Measurements from ENCODE around the gene EFHD2. TPM values are rescaled to one million over a fixed set of nuclear protein-coding genes. Genes with fewer than 3 reads are reported as not detected.
A peak's percentile ranks its signal among the peaks of the same experiment; 100 is the strongest.
"Not testable (repeated sequence)": the region's sequence is repeated elsewhere in the genome, so short reads cannot be mapped to it uniquely, and the experiment has no call there.

EFHD2 gene
- total RNA-seq, 2 experiments from 2014 or later, result 67.6 to 69.5 TPM

DNA sequence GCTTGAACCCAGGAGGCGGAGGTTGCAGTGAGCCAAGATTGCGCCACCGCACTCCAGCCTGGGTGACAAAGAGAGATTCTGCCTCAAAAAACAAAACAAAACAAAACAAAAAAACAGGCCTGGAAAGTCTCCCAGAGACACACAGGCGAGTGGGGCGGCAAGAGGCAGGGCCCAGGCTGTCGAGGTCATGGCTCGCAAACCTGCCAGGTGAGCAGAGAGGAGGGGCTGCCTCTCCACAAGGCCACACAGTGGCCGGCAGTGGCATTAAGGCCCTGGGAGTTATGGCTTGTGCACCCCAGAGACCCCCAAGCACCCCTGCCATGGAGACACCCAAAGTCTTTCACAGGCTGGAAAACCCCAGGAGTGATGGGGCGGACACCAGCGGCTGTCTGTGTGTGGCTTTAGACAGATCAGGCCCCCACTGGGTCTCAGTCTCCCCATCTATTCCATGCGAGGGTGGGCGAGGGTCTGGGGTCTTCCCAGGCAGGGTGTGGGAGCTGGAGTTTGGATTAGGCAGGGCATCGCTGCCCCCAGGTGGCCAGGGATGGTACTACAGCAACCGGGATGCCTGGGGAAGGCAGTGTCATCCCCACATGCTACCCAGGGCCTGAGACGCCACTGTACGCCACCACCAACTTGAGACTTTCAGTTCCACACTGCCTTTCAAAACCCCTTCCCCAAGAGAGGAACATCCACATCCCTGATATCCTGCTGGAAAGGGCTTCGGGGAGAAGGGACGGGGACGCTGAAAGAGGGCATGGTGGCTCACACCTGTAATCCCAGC lies 21.3 kb downstream of the EFHD2 start:
- Mint-ChIP-seq H3K4me1 (peaks cover 3% of the 10 kb centered on the region), H3K27ac (no peak overlapping the region), H3K9me3 (no peaks in the 10 kb centered on the region), H3K27me3 (no peaks in the 10 kb centered on the region), H3K4me3 (no peak overlapping the region), H3K36me3 (ENCODE audit: low read depth) (peaks cover 8% of the 10 kb centered on the region)
- DNase-seq, result peak; percentile 70
- POLR2A ChIA-PET, result no interaction called here
- CTCF ChIA-PET, result interaction anchor here (0.6 to 2.3 kb wide), 10 partner anchors 8 to 119 kb away, joined by 3 to 19 read pairs (median 4); no protein-coding TSS in a partner anchor

DNA sequence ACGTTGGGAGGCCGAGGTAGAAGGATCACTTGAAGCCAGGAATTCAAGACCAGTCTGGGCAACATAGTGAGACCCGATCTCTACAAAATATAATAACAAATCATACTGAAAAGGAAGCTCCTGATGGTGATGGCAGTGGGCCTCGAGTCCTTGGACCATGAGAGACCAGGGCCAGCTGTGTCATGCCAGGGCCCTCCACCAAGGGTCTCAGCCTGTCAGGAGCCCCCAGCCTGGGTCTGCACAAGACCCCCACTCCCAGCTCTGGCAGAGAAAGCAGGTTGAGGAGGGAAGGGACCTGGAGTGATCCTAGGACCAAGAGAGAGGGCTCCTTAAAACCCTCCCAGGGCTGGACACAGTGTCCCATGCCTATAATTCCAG lies 21.9 kb downstream of the EFHD2 start:
- H3K36me3 Mint-ChIP-seq (ENCODE audit: low read depth), result peaks cover 2% of the 10 kb centered on the region
- no peaks in the 10 kb centered on the region for H3K9me3 Mint-ChIP-seq
- DNase-seq, result no peak
- no peaks in the 10 kb centered on the region for H3K4me1 Mint-ChIP-seq
- H3K27ac Mint-ChIP-seq, result no peak overlapping the region
- H3K4me3 Mint-ChIP-seq, result no peak overlapping the region
- no peaks in the 10 kb centered on the region for H3K27me3 Mint-ChIP-seq
- ChIA-PET POLR2A (interaction anchor here (0.5 kb wide), 1 partner anchor 15 kb away, joined by 4 read pairs; no protein-coding TSS in a partner anchor), CTCF (interaction anchor here (0.6 to 2.3 kb wide), 12 partner anchors 9 to 112 kb away, joined by 3 to 19 read pairs (median 3); no protein-coding TSS in a partner anchor)

DNA sequence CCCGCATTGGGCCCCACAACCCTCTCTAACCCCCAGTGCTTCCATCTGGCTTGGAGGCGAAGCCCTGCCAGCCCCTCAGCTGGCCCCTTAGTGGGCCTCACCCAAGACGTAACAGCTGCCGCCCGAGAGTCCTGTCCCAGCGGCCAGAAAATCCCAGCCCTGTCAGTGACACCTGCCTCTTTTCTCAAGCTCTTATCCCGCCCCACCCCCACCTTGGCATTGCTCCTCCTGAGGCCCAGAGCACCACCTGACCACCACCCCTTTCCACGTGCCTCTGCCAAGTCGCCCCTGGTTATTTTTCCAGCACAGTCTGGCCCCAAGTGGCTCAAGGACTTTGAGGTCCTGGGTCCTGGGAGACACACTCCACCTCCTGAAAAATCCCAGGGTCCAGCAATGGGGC lies 22.6 kb downstream of the EFHD2 start:
- Mint-ChIP-seq H3K9me3 (no peaks in the 10 kb centered on the region), H3K36me3 (ENCODE audit: low read depth) (peaks cover 2% of the 10 kb centered on the region), H3K4me3 (no peak overlapping the region), H3K4me1 (no peaks in the 10 kb centered on the region), H3K27me3 (no peaks in the 10 kb centered on the region), H3K27ac (no peak overlapping the region)
- ChIA-PET POLR2A (interaction anchor here (0.7 kb wide), 1 partner anchor 67 kb away, joined by 3 read pairs; no protein-coding TSS in a partner anchor), CTCF (interaction anchor here (0.6 to 2.3 kb wide), 8 partner anchors 10 to 108 kb away, joined by 3 to 19 read pairs (median 4); no protein-coding TSS in a partner anchor)
- no peak for DNase-seq

DNA sequence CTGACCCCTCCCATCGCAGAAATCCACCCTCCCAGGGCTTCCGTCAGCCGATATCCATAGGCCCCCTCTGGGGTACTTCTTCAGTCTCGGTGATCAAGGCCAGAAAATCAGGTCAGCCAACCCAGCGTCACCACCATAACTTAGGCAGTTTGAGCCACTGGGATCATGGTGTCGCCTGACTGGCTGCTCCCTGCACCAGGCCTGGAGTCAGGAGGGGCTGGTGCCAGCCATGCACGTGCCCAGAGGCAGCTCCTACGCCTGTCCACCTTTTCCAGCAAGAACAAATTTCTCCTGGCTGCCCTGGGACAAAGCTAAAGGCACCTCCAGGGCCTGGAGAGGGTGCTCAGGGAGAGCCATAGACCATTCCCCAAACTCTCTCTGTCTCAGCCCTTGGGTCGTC lies 23.8 kb downstream of the EFHD2 start:
- Mint-ChIP-seq H3K9me3 (no peaks in the 10 kb centered on the region), H3K4me1 (no peaks in the 10 kb centered on the region), H3K27me3 (no peaks in the 10 kb centered on the region), H3K4me3 (no peak overlapping the region), H3K27ac (no peak overlapping the region), H3K36me3 (ENCODE audit: low read depth) (no peaks in the 10 kb centered on the region)
- ChIA-PET POLR2A (no interaction called here), CTCF (interaction anchor here (1.9 kb wide), 1 partner anchor 9 kb away, joined by 4 read pairs; no protein-coding TSS in a partner anchor)
- no peak for DNase-seq

GRCh38 chr1:15434739-15435138 lies 25.1 kb downstream of the EFHD2 start:
- POLR2A ChIA-PET; DNase-seq; H3K4me1 Mint-ChIP-seq; H3K4me3 Mint-ChIP-seq; H3K9me3 Mint-ChIP-seq; H3K36me3 Mint-ChIP-seq (ENCODE audit: low read depth); H3K27ac Mint-ChIP-seq; H3K27me3 Mint-ChIP-seq: not testable (repeated sequence)
- CTCF ChIA-PET, result interaction anchor here (1.9 to 4.5 kb wide), 2 partner anchors 8 to 111 kb away, joined by 4 to 18 read pairs; no protein-coding TSS in a partner anchor

- POLR2A ChIA-PET, result interaction anchor here (0.6 kb wide), 1 partner anchor 32 kb away, joined by 4 read pairs; no protein-coding TSS in a partner anchor
- Mint-ChIP-seq H3K27me3 (no peaks in the 10 kb centered on the region), H3K4me3 (no peak overlapping the region), H3K9me3 (no peaks in the 10 kb centered on the region), H3K27ac (no peak overlapping the region), H3K36me3 (ENCODE audit: low read depth) (no peaks in the 10 kb centered on the region), H3K4me1 (no peaks in the 10 kb centered on the region)
- no peak for DNase-seq
- CTCF ChIA-PET, result interaction anchor here (4.5 kb wide), 1 partner anchor 112 kb away, joined by 18 read pairs; no protein-coding TSS in a partner anchor
Measured at GRCh38 chr1:15435239-15436077, 25.8 kb downstream of the EFHD2 start.

DNA sequence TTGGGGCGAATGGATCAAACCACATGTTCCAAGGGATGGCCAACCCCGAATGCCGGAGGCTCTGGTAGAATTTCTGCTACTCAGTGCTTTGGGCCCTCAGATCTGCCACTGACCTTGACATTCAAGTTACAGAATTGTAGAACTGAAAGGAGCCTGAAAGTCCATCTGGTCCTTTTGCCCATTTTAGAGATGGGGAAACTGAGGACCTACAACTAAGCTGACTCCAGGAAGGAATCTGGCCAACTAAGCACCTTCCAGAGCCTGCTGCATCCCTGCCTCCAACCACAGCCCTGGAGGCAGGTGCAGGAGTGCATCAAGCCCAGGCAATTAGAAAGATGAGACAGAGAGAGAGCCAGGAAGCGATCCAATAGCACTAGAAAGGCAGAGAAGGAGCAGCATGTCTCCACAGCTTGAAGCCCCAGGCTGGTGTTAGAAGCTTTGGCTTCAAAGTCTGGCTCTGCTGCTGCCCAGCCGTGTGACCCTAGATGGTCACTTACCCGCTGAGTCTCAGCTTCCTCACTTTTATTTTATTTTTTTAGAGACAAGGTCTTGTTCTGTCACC lies 27.3 kb downstream of the EFHD2 start:
- H3K27ac Mint-ChIP-seq, result no peak overlapping the region
- no peaks in the 10 kb centered on the region for H3K4me1 Mint-ChIP-seq
- H3K27me3 Mint-ChIP-seq, result no peaks in the 10 kb centered on the region
- POLR2A ChIA-PET, result no interaction called here
- no peaks in the 10 kb centered on the region for H3K36me3 Mint-ChIP-seq (ENCODE audit: low read depth)
- no peaks in the 10 kb centered on the region for H3K9me3 Mint-ChIP-seq
- no peak for DNase-seq
- CTCF ChIA-PET, result interaction anchor here (1.4 to 4.5 kb wide), 2 partner anchors 108 to 113 kb away, joined by 3 to 18 read pairs; no protein-coding TSS in a partner anchor
- no peak overlapping the region for H3K4me3 Mint-ChIP-seq

GRCh38 chr1:15439325-15439724 lies 29.6 kb downstream of the EFHD2 start:
- Mint-ChIP-seq H3K9me3 (no peaks in the 10 kb centered on the region), H3K27me3 (no peaks in the 10 kb centered on the region)

DNA sequence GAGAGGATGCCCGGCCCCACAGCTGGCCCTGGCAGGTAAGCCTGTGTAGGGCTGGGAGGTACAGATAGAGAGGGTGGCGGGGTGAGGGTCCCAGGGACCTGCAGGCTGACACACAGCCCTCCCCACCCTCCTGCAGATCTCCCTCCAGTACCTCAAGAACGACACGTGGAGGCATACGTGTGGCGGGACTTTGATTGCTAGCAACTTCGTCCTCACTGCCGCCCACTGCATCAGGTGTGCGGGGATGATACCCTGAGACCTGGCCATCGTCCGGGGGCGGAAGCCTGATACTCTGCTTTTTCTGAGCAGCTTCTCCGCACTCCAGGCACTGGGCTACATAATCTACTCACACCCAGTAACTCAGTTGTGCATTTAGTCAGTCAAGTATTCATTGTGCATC lies 30.7 kb downstream of the EFHD2 start:
- Mint-ChIP-seq H3K4me1 (peaks cover 2% of the 10 kb centered on the region), H3K27me3 (no peaks in the 10 kb centered on the region), H3K9me3 (no peaks in the 10 kb centered on the region), H3K4me3 (no peak overlapping the region), H3K27ac (no peak overlapping the region), H3K36me3 (ENCODE audit: low read depth) (no peaks in the 10 kb centered on the region)
- ChIA-PET CTCF (no interaction called here), POLR2A (no interaction called here)
- DNase-seq, result no peak

More at GRCh38 chr1:15439325-15439724, 29.6 kb downstream of the EFHD2 start:
- Mint-ChIP-seq H3K4me3 (no peak overlapping the region), H3K36me3 (ENCODE audit: low read depth) (no peaks in the 10 kb centered on the region), H3K27ac (no peak overlapping the region), H3K4me1 (no peaks in the 10 kb centered on the region)
- no peak for DNase-seq
- POLR2A ChIA-PET, result no interaction called here
- CTCF ChIA-PET, result no interaction called here

DNA sequence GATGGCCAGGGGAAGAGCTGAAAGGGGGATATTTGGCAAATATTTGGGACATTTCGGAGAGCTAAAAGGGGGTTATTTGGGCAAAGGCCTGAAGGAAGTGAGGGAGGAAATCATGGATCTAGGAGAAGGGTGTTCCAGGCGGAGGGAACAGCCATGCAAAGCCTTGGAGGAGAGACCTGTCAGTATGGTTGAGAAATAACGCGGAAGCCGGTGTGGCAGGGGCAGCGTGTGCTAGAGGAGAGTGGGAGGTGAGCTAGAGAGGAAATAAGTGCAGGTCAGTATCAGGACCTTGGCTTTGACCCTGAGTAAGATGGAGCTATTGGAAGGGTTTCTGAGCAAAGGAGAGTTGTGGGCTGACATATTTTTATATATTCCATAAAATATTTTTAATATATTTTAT lies 31.6 kb downstream of the EFHD2 start:
- DNase-seq, result no peak
- POLR2A ChIA-PET, result no interaction called here
- H3K9me3 Mint-ChIP-seq, result no peaks in the 10 kb centered on the region
- no peaks in the 10 kb centered on the region for H3K36me3 Mint-ChIP-seq (ENCODE audit: low read depth)
- H3K27ac Mint-ChIP-seq, result no peak overlapping the region
- H3K27me3 Mint-ChIP-seq, result no peaks in the 10 kb centered on the region
- no peak overlapping the region for H3K4me3 Mint-ChIP-seq
- H3K4me1 Mint-ChIP-seq, result peaks cover 3% of the 10 kb centered on the region
- CTCF ChIA-PET, result interaction anchor here (1.2 to 1.3 kb wide), 2 partner anchors 9 to 93 kb away, joined by 3 read pairs; no protein-coding TSS in a partner anchor

GRCh38 chr1:15442119-15442518 lies 32.4 kb downstream of the EFHD2 start:
- no peak overlapping the region for H3K27ac Mint-ChIP-seq
- H3K27me3 Mint-ChIP-seq, result peaks cover under 1% of the 10 kb centered on the region
- H3K9me3 Mint-ChIP-seq, result no peaks in the 10 kb centered on the region
- peaks cover 3% of the 10 kb centered on the region for H3K4me1 Mint-ChIP-seq
- no peak for DNase-seq
- H3K36me3 Mint-ChIP-seq (ENCODE audit: low read depth), result no peaks in the 10 kb centered on the region
- ChIA-PET POLR2A (no interaction called here), CTCF (interaction anchor here (1.2 to 1.3 kb wide), 2 partner anchors 8 to 94 kb away, joined by 3 read pairs; no protein-coding TSS in a partner anchor)
- no peak overlapping the region for H3K4me3 Mint-ChIP-seq

DNA sequence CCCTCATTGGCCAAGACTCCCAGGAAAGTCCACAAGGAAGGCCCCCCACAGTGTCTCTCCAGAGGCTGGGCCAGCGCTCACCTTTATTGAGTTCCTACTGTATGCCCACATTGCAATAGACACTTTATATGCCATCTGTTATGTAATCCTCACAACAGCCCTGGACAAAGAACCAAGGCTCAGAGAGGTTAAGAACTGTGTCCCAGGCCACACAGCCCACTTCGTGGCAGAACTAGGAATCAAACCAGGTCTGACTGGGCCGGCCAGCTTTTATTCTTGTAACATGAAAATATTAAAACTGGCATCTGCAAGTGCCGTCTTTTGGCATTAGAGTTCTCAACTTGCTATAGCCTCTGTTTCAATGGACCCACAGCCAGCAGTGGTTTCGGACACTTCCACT lies 33.1 kb downstream of the EFHD2 start:
- no peaks in the 10 kb centered on the region for H3K36me3 Mint-ChIP-seq (ENCODE audit: low read depth)
- no peak overlapping the region for H3K27ac Mint-ChIP-seq
- ChIA-PET CTCF (interaction anchor here (0.7 to 0.8 kb wide), 2 partner anchors 9 to 40 kb away, joined by 3 to 4 read pairs; no protein-coding TSS in a partner anchor), POLR2A (no interaction called here)
- H3K4me3 Mint-ChIP-seq, result no peak overlapping the region
- no peaks in the 10 kb centered on the region for H3K9me3 Mint-ChIP-seq
- peaks cover 3% of the 10 kb centered on the region for H3K27me3 Mint-ChIP-seq
- DNase-seq, result no peak
- H3K4me1 Mint-ChIP-seq, result peaks cover 3% of the 10 kb centered on the region
